ENCODE measurements around the gene TSEN34. TPM values are rescaled to one million over a fixed set of nuclear protein-coding genes. Genes with fewer than 3 reads are reported as not detected.

Gene TSEN34
- total RNA-seq, 4 donors from 2014 or later = 40.9 to 48.9 (median 43.9) TPM

GRCh38 chr19:54189145-54189734 lies 1.9 kb upstream of the TSEN34 start, which contains the start of gene MBOAT7:
Gene MBOAT7 (minus strand): TSS chr19:54189580. CDS start chr19:54188508, 1,072 bp downstream.
- H3K36me3 ChIP-seq = peaks cover 5 to 19% of the 10 kb centered on the region in 2 donors
- H3K9me3 ChIP-seq = no peaks in the 10 kb centered on the region
- DNase-seq (no peak), ATAC-seq (peak; percentile 61 to 68)
- intact Hi-C loops (cut with DNase I; ENCODE audit: low total_unique reads) = loop anchor here (1.0 kb wide), 3 partner anchors 30 to 52 kb away; partner anchors contain the start of genes CNOT3 and LENG1
- TF ChIP-seq, protein P1, sequence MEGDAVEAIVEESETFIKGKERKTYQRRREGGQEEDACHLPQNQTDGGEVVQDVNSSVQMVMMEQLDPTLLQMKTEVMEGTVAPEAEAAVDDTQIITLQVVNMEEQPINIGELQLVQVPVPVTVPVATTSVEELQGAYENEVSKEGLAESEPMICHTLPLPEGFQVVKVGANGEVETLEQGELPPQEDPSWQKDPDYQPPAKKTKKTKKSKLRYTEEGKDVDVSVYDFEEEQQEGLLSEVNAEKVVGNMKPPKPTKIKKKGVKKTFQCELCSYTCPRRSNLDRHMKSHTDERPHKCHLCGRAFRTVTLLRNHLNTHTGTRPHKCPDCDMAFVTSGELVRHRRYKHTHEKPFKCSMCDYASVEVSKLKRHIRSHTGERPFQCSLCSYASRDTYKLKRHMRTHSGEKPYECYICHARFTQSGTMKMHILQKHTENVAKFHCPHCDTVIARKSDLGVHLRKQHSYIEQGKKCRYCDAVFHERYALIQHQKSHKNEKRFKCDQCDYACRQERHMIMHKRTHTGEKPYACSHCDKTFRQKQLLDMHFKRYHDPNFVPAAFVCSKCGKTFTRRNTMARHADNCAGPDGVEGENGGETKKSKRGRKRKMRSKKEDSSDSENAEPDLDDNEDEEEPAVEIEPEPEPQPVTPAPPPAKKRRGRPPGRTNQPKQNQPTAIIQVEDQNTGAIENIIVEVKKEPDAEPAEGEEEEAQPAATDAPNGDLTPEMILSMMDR (IDR thresholded peaks at IDR 0.05 in 4 of 5, conservative IDR thresholded peaks at IDR 0.05 in 1 of 5) = peak in 3 of 5 experiments; percentile 28 to 54 (median 45)
- peak; percentile 43 to 63 for TF ChIP-seq POLR2A (IDR thresholded peaks at IDR 0.05)
- H3K27ac ChIP-seq = peak within 1 kb of the TSS; percentile 92 to 98 (median 95)
- H3K4me1 ChIP-seq = peaks cover 15 to 20% of the 10 kb centered on the region in 2 donors
- H3K27me3 ChIP-seq = no peaks in the 10 kb centered on the region
- H3K4me3 ChIP-seq = peak within 1 kb of the TSS; percentile 72 to 95 (median 89)
- in situ Hi-C loops (cut with MboI; ENCODE audit: low sequenced_read_pairs in 4 of 4) = no loop called here

DNA sequence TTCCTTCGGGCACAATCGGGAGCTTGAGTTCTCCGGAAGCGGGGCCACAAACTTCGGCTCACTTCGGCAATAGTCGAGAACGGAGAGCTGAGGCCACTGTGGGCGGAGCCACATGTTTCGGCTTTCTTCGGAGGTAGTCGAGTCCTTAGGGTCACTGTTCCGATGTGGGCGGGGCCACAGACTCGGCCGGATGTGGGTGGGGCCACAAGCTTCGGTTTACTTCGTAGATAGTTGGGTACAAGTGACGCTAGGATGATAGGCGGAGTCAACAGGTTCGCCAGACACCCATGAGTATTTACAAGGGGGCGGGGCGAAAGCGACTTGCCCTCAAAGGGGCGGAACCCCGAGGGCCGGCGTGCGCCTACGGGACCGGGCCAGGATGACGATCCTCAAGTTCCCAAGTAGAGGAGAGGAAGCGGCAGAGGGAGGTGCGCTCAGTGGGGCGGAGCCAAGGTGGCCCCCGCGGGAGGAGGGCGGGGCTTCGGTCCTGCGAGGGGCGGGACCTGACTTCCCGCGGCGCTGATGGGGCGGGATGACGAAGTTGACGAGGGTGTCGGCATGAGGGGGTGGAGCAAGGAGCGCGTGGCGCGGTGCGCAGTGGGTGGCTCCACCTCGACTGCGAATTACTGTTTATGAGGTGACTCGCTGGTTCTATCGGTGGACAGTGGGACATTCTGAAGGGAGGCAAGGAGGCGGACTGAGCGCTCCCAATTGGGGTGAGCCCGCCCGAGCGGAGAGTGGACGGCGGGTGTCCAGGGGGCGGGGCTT lies 1.2 kb upstream of the TSEN34 start:
- peaks cover 5 to 25% of the 10 kb centered on the region in 2 donors for H3K36me3 ChIP-seq
- peak; percentile 100 for DNase-seq
- H3K27me3 ChIP-seq = no peaks in the 10 kb centered on the region
- H3K9me3 ChIP-seq = no peaks in the 10 kb centered on the region
- H3K4me3 ChIP-seq = peak overlapping the region; percentile 72 to 95 (median 89)
- H3K27ac ChIP-seq = peak overlapping the region; percentile 92 to 98 (median 95)
- in situ Hi-C loops (cut with MboI; ENCODE audit: low sequenced_read_pairs in 4 of 4) (no loop called here), intact Hi-C loops (cut with DNase I; ENCODE audit: low total_unique reads) (loop anchor here (1.0 kb wide), 6 partner anchors 20 to 259 kb away; partner anchors contain the start of genes CNOT3, LENG1, LENG8 and PRPF31)
- peak; percentile 58 to 72 for TF ChIP-seq POLR2A (IDR thresholded peaks at IDR 0.05)
- TF ChIP-seq, protein P1 (IDR thresholded peaks at IDR 0.05 in 4 of 5, conservative IDR thresholded peaks at IDR 0.05 in 1 of 5) = no peak
- peak; percentile 72 to 75 for ATAC-seq
- peaks cover 15 to 20% of the 10 kb centered on the region in 2 donors for H3K4me1 ChIP-seq

DNA sequence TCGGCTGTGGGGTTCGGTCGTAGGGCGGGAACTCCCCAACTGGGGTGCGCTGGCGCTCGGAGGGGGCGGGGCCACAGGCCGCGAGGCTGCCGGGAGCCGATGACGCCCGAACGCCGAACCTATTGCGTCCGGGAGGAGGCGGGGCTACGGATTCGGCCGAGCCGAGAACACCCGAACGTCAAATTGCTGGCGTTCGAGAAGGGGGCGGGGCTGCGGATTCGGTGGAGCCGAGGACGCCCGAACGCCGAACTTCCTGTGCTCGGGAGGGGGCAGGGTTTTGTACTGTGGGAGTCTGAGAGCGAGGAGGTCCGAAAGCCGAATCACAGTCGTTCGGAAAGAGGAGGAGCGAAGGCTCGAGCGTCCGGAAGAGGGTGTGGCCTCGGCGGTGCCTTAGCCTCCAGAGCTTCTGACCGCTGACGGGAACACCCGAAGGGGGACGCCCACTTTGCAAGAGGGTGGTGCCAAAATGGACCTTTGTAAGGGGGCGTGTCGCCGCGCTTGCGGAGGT lies 551 bp upstream of the TSEN34 start:
- no peaks in the 10 kb centered on the region for H3K27me3 ChIP-seq
- H3K4me1 ChIP-seq = peaks cover 15 to 20% of the 10 kb centered on the region in 2 donors
- ATAC-seq = peak; percentile 72 to 73
- H3K36me3 ChIP-seq = peaks cover 5 to 25% of the 10 kb centered on the region in 2 donors
- no peaks in the 10 kb centered on the region for H3K9me3 ChIP-seq
- peak overlapping the region; percentile 92 to 98 (median 95) for H3K27ac ChIP-seq
- intact Hi-C loops (cut with DNase I; ENCODE audit: low total_unique reads) = loop anchor here (1.0 kb wide), 4 partner anchors 10 to 259 kb away; partner anchors contain the start of genes LENG8, PRPF31, RPS9 and TFPT
- H3K4me3 ChIP-seq = peak overlapping the region; percentile 72 to 92 (median 80)
- DNase-seq = peak; percentile 99
- TF ChIP-seq POLR2A (IDR thresholded peaks at IDR 0.05) = no peak
- TF ChIP-seq, protein P1 (IDR thresholded peaks at IDR 0.05 in 4 of 5, conservative IDR thresholded peaks at IDR 0.05 in 1 of 5) = no peak
- in situ Hi-C loops (cut with MboI; ENCODE audit: low sequenced_read_pairs in 4 of 4) = no loop called here

DNA sequence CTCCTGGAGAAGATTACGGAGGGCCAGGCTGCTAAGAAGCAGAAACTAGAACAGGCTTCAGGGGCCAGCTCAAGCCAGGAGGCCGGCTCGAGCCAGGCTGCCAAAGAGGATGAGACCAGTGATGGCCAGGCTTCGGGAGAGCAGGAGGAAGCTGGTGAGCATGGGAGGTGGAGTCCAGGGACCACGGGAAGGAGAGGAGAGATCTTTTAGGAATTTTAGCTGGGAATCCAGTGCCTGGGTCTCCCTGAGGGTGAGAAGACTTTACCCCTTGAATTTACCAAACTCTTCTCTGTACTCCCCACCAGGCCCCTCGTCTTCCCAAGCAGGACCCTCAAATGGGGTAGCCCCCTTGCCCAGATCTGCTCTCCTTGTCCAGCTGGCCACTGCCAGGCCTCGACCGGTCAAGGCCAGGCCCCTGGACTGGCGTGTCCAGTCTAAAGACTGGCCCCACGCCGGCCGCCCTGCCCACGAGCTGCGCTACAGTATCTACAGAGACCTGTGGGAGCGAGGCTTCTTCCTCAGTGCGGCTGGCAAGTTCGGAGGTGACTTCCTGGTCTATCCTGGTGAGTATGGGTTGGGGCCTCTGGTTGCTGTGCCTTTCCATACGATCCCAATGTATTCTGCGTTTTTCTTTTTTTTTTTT lies 824 bp downstream of the TSEN34 start:
- peaks cover 15 to 20% of the 10 kb centered on the region in 2 donors for H3K4me1 ChIP-seq
- DNase-seq = no peak
- intact Hi-C loops (cut with DNase I; ENCODE audit: low total_unique reads) = loop anchor here (1.0 kb wide), 1 partner anchor 8 kb away; the partner anchor contains the start of gene RPS9

More for the DNA sequence above, 824 bp downstream of the TSEN34 start:
- no peaks in the 10 kb centered on the region for H3K9me3 ChIP-seq
- H3K27ac ChIP-seq = peak overlapping the region; percentile 92 to 98 (median 95)
- peak overlapping the region; percentile 72 to 92 (median 80) for H3K4me3 ChIP-seq
- in situ Hi-C loops (cut with MboI; ENCODE audit: low sequenced_read_pairs in 4 of 4) = no loop called here
- TF ChIP-seq, protein P1 (IDR thresholded peaks at IDR 0.05 in 4 of 5, conservative IDR thresholded peaks at IDR 0.05 in 1 of 5) = no peak
- no peak for TF ChIP-seq POLR2A (IDR thresholded peaks at IDR 0.05)
- H3K36me3 ChIP-seq = peaks cover 5 to 25% of the 10 kb centered on the region in 2 donors
- ATAC-seq = no peak
- no peaks in the 10 kb centered on the region for H3K27me3 ChIP-seq
